HG03469 (cell line): ENCODE results near the gene EPHA10.
"Not testable (repeated sequence)": the region's sequence is repeated elsewhere in the genome, so short reads cannot be mapped to it uniquely, and the experiment has no call there.

Source experiments
- ATAC-seq: cut with Tn5 transposase; IDR thresholded peaks from one replicate; pipeline ENCODE4 v1.9.1; 2021; ENCODE audit warnings: mild to moderate bottlenecking, moderate library complexity, moderate number of reproducible peaks; ENCODE audit not compliant: unreplicated experiment

EPHA10 gene

DNA sequence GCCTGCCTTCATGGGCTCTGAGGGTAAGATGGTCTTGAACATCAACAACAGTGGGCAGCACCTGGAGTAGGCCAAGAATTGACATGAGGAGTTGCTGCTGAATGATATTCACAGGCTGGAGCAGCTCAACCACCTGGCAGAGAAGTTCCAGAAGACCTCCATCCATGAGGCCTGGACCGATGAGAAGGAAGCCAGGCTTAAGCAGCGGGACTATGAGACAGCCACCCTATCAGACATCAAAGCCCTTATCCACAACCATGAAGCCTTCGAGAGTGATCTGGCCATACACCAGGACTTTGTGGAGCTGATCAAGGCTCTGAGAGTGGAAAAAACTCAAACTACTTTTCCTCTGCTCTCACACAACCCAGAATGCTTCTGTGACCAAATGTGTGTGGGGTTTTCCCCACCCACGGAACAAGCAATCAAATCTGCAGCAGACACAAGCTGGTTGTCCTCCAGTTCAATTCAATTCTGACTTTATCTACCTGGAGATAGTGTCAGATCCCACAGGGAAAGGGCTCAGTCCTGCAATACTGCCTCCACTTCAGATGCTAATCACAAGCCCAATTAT lies 12.1 kb upstream of the EPHA10 start:
- no peak for ATAC-seq

DNA sequence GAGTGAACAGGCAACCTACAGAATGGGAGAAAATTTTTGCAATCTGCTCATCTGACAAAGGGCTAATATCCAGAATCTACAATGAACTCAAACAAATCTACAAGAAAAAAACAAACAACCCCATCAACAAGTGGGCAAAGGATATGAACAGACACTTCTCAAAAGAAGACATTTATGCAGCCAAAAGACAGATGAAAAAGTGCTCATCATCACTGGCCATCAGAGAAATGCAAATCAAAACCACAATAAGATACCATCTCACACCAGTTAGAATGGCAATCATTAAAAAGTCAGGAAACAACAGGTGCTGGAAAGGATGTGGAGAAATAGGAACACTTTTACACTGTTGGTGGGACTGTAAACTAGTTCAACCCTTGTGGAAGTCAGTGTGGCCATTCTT lies 6.5 kb upstream of the EPHA10 start:
- not testable (repeated sequence) for ATAC-seq

GRCh38 chr1:37767488-37767887 lies 2.6 kb upstream of the EPHA10 start:
- no peak for ATAC-seq

DNA sequence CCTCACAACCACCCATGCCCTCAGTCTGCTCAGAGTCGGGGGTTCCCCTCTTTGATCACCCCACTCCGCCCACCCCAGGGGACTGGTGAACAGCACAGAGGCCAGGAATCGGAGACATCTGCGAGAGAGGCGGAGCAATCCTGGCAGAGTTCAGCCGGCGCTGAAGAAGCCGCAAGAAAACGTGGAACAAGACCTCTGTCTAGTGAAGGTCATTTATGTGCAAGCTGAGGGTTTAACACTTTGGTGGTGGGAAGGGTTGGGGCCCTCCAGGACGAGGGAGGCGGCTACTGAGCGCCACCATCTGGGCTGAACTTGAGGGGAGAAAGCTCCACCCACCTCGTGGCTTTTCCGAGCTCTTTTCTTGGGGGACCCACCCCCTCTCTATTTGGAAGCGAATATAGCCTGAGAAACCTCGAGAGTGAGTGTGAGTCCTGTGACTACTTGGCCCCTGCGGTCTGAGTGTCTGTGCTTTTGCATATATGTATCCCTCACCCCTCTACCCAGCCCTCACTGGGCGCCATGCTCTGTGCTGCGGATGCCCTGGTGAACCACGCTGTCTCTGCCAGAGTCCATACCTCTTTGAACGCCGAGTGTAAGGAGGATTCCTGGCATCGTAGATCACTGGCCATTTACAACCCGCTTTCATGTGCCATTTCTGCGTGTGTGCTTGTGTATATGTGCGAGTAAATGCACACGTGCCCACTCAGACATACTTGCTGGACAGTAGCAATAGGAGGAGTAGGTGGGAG lies 1.2 kb upstream of the EPHA10 start:
- no peak for ATAC-seq

DNA sequence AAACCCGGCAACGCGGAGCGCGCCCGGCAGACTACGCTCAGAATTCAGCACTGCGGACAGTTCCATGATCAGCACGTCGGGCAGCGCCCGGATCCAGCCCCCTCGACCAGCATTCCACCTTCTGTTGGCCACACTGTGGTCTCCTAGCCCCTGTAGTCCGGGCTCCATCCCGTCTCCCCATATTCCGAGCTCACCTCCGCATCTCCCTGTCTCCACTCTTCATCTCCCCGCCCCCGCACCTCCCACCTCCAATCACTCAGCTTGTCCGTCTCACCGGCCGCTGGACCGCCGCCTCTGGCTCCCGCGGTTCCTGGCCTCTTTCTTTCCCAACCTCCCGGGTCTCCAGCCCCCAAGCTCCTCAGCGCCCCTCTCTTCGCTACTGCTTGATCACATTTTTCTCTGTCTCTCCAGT lies 500 bp downstream of the EPHA10 start:
- ATAC-seq: no peak

DNA sequence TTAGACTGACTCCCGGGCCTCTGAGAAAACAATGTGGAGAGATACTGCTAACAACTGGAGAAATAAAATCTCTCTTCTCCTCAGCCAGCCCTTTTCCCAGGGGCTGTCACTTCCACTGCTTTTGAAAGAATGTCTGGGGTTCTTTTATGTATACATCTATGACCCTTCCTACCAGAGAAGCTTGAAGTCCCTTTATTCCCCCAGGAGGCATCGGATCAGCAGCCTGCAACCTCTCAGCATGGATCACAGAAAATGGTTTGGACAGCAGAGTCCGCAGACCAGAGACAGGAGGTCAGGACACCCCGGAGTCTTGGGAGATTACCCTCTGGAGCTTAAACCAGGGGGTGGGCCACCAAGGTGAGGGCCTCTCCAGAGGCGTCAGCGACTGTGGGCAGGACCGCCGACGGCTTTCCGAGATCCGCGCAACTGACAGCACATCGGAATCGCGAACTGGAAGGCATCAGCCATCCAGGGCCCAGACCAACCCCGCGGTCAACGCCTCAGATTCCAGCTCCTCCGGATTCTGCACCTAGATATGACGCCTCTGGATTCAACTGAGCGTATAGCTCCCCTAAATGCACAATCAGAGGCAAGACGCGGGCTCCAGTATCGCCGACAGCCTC lies 1.0 kb downstream of the EPHA10 start:
- ATAC-seq: no peak

- no peak for ATAC-seq
These were observed 2.4 kb downstream of the EPHA10 start for GRCh38 chr1:37762516-37762915.

DNA sequence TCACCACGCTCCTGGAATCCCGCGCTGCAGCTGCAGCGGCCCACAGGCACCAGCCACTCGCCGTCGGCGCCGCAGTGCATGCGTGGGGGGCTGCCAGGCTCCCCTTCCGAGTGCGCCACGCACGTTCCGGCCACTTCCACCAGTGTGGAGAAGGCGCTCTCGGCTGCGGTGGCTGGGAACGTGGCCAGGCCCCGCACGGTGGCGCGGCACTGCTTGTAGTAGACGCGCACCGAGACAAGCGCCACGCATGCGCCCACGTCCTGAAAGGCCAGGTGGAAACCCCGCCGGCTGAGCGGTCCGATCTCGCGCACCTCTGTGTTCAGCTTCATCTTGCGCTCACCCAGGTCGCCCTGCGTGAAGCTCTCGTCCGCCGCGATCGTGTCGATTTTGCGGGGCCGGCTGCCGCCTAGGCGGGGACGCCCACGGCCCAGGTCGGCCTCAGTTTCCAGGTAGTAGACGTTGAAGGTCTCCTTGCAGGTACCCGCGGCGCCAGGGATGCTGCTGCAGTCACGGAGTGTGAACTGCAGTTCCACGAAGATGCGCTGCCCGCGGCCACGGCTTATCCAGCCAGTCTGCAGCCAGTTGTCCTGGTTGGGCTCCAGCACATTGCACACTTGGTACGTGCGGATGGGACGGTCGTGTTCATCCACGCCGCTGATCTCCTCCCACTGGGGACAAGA lies 3.4 kb downstream of the EPHA10 start:
- no peak for ATAC-seq

DNA sequence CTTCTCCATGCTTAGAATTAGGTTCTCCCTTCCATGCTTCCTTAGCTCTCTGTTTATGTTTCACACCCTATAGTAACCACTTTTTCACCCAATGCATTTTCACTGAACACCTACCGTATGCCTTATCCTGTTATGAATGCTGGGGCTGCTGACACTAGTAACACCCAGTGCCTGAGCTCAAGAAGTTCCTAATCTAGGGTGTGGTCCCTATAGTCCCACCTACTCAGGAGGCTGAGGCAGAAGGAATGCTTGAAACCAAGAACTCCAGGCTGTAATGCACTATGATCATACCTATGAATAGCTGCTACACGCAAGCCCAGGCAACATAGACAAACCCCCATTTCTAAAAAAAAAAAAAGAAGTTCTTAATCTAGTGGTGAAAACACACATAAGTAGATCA lies 5.5 kb downstream of the EPHA10 start:
- ATAC-seq: no peak

GRCh38 chr1:37755951-37756560 lies 8.9 kb downstream of the EPHA10 start:
- ATAC-seq: no peak

GRCh38 chr1:37755290-37755689 lies 9.6 kb downstream of the EPHA10 start:
- ATAC-seq: no peak

GRCh38 chr1:37753473-37754321 lies 11.2 kb downstream of the EPHA10 start:
- ATAC-seq: no peak

DNA sequence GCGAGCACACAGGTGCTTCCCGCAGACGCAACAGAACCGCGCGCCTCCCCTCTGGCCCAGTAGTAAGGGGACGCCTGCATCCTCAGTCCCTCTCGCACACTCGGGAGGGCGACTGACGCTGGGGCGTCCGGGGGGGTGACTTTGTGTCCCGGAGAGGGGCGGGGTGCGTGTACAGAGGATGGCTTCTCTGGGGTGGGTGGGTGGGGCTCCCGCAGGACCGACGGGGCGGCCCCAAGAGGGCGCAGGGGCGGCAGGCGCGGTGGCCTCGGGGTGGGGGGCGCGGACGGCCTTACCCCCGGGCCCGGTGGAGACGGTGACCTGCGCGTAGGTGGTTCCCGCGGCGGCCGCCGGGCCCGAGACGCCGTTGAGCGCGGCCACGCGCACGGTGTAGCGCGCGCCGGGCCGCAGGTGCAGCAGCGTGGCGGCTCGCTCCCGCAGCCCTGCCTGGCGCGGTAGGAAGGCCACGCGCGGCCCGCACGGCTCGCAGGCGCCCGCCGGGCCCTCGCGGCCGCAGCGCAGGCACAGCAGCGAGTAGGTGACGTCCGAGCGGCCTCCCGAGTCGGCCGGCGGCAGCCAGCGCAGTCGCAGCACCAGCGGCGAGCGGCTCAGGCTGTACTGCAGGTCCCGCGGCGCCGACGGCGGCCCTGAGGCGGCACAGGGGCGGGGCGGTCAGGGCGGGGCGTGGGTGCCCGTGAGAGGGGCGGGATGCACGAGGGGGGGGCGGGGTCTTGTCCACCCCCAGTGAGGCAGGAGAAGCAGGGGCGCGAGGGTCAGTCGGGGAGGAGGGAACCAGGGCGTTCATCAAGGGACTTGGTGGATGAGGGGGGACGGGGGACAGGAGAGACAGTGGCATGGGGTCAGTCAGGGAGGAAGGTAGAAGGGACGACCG lies 12.1 kb downstream of the EPHA10 start:
- no peak for ATAC-seq

GRCh38 chr1:37752213-37752582 lies 12.7 kb downstream of the EPHA10 start:
- ATAC-seq: no peak

DNA sequence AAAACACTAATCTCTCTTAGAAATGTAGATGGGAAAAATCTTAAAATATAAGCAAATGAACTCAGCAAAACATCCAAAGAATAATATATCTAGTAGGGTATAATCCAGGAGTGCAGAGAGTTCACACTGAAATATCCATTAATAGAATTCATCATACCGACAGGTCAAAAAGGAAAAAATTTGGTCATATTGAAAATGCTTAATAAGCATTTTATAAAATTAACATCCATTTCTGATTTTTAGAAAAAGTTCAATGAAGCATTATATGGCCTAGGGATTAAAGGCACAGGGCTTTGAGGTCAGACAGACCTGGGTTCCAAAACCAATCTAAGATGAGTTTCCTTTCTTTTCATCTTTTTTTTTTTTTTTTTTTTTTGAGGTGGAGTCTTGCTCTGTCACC lies 16.4 kb downstream of the EPHA10 start:
- no peak for ATAC-seq

DNA sequence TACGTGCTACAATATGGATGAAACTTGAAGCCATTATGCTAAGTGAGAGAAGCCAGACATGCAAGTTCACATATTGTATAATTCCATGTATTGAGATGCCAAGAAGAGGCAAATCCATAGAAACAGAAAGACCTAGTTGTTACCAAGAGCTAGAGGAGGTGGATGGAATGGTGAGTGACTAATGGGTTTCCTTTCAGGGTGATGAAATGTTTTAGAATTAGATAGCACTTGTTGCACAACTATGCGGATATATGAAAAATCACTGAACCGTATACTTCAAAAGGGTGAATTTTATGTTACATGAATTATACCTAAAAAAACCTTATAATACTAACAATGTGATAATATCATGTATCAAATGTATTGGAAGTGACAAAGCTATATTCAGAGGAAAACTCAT lies 18.1 kb downstream of the EPHA10 start:
- no peak for ATAC-seq

GRCh38 chr1:37741662-37742061 lies 23.3 kb downstream of the EPHA10 start:
- no peak for ATAC-seq

- no peak for ATAC-seq
These were observed 23.8 kb downstream of the EPHA10 start for GRCh38 chr1:37741130-37741529.

DNA sequence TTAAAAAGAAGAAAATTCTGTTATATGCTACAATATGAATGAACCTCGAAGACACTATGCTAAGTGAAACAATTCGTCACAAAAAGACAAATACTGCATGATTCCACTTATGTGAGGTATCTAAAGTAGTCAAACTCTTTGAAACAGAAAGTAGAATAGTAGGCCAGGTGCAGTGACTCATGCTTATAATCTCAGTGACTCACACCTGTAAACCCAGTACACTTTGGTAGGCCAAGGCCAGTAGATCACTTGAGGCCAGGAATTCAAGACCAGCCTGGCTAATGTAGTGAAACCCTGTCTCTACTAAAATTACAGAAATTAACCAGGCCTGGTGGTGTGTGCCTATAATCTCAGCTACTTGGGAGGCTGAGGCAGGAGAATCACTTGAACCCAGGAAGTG lies 25.7 kb downstream of the EPHA10 start:
- no peak for ATAC-seq

DNA sequence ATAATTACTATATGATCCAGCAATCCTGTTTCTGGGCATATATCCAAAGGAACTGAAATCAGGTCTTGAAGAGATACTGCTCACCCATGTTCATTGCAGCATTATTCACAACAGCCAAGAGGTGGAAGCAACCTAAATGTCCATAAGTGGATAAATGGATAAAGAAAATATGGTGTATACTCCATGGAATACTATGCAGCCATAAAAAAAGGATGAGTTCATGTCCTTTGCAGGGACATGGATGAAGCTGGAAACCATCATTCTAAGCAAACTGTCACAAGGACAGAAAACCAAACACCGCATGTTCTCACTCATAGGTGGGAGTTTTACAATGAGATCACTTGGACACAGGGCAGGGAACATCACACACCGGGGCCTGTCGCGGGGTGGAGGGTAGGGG lies 26.3 kb downstream of the EPHA10 start:
- not testable (repeated sequence) for ATAC-seq
